Fibroblast of pulmonary artery (primary cell): ENCODE data around the gene ZBTB21.
"Not testable (repeated sequence)": the region's sequence is repeated elsewhere in the genome, so short reads cannot be mapped to it uniquely, and the experiment has no call there.

Source experiments
- DNase-seq: peaks from one replicate; pipeline ENCODE4 v3.0.0-alpha.2; 2010; ENCODE audit warnings: low read depth
- H3K4me3 ChIP-seq: replicated peaks from 2 replicates; pipeline ENCODE4 v1.5.1; 2011; ENCODE audit warnings: low read depth, mild to moderate bottlenecking, control low read depth, low read length, moderate library complexity
- CTCF ChIP-seq: IDR thresholded peaks from 2 replicates; pipeline ENCODE4 v1.5.1; 2011; ENCODE audit warnings: mild to moderate bottlenecking, control low read depth, low read length, inconsistent platforms; ENCODE audit errors: missing control alignments

The ZBTB21 gene

GRCh38 chr21:41965461-41966013 is 44.6 kb downstream of the ZBTB21 start:
- no peak overlapping the region for H3K4me3 ChIP-seq
- TF ChIP-seq CTCF: no peak
- DNase-seq: no peak

- no peak for DNase-seq
- no peak overlapping the region for H3K4me3 ChIP-seq
- TF ChIP-seq CTCF: no peak
These were observed 45.1 kb downstream of the ZBTB21 start for GRCh38 chr21:41965045-41965444.

- no peak overlapping the region for H3K4me3 ChIP-seq
- DNase-seq: no peak
- no peak for TF ChIP-seq CTCF
These were observed 46.0 kb downstream of the ZBTB21 start for GRCh38 chr21:41964171-41964570.

- H3K4me3 ChIP-seq: no peak overlapping the region
- no peak for TF ChIP-seq CTCF
- no peak for DNase-seq
These were observed 47.7 kb downstream of the ZBTB21 start for GRCh38 chr21:41962425-41962966.

GRCh38 chr21:41961753-41962152 is 48.4 kb downstream of the ZBTB21 start:
- DNase-seq: no peak
- TF ChIP-seq CTCF: no peak
- H3K4me3 ChIP-seq: no peak overlapping the region

GRCh38 chr21:41961282-41961701 is 48.9 kb downstream of the ZBTB21 start:
- DNase-seq: no peak
- no peak overlapping the region for H3K4me3 ChIP-seq
- TF ChIP-seq CTCF: no peak

GRCh38 chr21:41960386-41960785 is 49.8 kb downstream of the ZBTB21 start:
- no peak for DNase-seq
- no peak overlapping the region for H3K4me3 ChIP-seq
- TF ChIP-seq CTCF: no peak

- not testable (repeated sequence) for H3K4me3 ChIP-seq, DNase-seq
These were observed 50.5 kb downstream of the ZBTB21 start for GRCh38 chr21:41959697-41960096.
